Effector memory CD4-positive, alpha-beta T cell (primary cell): Measurements from ENCODE around the gene DOCK9.

Source experiments
- DNase-seq, 3 donors: peaks; one replicate each; pipeline ENCODE4 v3.0.0-alpha.2; 2020
- H3K27ac ChIP-seq: 2 replicates; pipeline ENCODE4 v1.7.0; 2013; ENCODE audit warnings: mild to moderate bottlenecking, low read length, moderate library complexity; ENCODE audit not compliant: insufficient read depth, poor library complexity, severe bottlenecking
- H3K27me3 ChIP-seq: replicated peaks from 2 replicates; pipeline ENCODE4 v1.7.0; 2013; ENCODE audit warnings: mild to moderate bottlenecking, low read length; ENCODE audit not compliant: insufficient read depth, control insufficient read depth, poor library complexity, severe bottlenecking
- H3K36me3 ChIP-seq: 2 replicates; pipeline ENCODE4 v1.7.0; 2013; ENCODE audit warnings: mild to moderate bottlenecking, low read length, moderate library complexity; ENCODE audit not compliant: control insufficient read depth, insufficient read depth
- H3K4me1 ChIP-seq: 2 replicates; pipeline ENCODE4 v1.7.0; 2013; ENCODE audit warnings: low read length, mild to moderate bottlenecking; ENCODE audit not compliant: control insufficient read depth, insufficient read depth, poor library complexity, severe bottlenecking
- H3K4me3 ChIP-seq: 2 replicates; pipeline ENCODE4 v1.7.0; 2013; ENCODE audit warnings: low read length, low read depth, mild to moderate bottlenecking; ENCODE audit not compliant: insufficient read depth, poor library complexity, severe bottlenecking
- H3K9me3 ChIP-seq: 2 replicates; pipeline ENCODE4 v1.7.0; 2013; ENCODE audit warnings: mild to moderate bottlenecking, low read length, moderate library complexity; ENCODE audit not compliant: control insufficient read depth

The DOCK9 gene

GRCh38 chr13:98787173-98787572, 190.7 kb downstream of the DOCK9 start:
- no peaks in the 10 kb centered on the region for H3K27me3 ChIP-seq
- no peak overlapping the region for H3K4me3 ChIP-seq
- no peaks in the 10 kb centered on the region for H3K9me3 ChIP-seq
- H3K27ac ChIP-seq = no peak overlapping the region
- no peaks in the 10 kb centered on the region for H3K4me1 ChIP-seq
- DNase-seq = no peak
- H3K36me3 ChIP-seq = no peaks in the 10 kb centered on the region

GRCh38 chr13:98786023-98786422, 191.8 kb downstream of the DOCK9 start:
- Histone ChIP-seq H3K9me3 (no peaks in the 10 kb centered on the region), H3K36me3 (no peaks in the 10 kb centered on the region), H3K27ac (no peak overlapping the region), H3K4me3 (no peak overlapping the region), H3K4me1 (no peaks in the 10 kb centered on the region), H3K27me3 (no peaks in the 10 kb centered on the region)
- DNase-seq = no peak

- no peak for DNase-seq
- H3K9me3 ChIP-seq = no peaks in the 10 kb centered on the region
- H3K27me3 ChIP-seq = no peaks in the 10 kb centered on the region
These were observed 192.5 kb downstream of the DOCK9 start for GRCh38 chr13:98785405-98785804.

GRCh38 chr13:98784666-98785065, 193.2 kb downstream of the DOCK9 start:
- no peaks in the 10 kb centered on the region for H3K9me3 ChIP-seq
- no peak overlapping the region for H3K27ac ChIP-seq
- no peaks in the 10 kb centered on the region for H3K36me3 ChIP-seq
- no peak for DNase-seq
- no peaks in the 10 kb centered on the region for H3K27me3 ChIP-seq
- H3K4me3 ChIP-seq = no peak overlapping the region
- H3K4me1 ChIP-seq = no peaks in the 10 kb centered on the region

More at GRCh38 chr13:98785405-98785804, 192.5 kb downstream of the DOCK9 start:
- Histone ChIP-seq H3K36me3 (no peaks in the 10 kb centered on the region), H3K4me1 (no peaks in the 10 kb centered on the region), H3K27ac (no peak overlapping the region), H3K4me3 (no peak overlapping the region)

GRCh38 chr13:98783856-98784478, 193.9 kb downstream of the DOCK9 start:
- no peak overlapping the region for H3K4me3 ChIP-seq
- no peak overlapping the region for H3K27ac ChIP-seq
- H3K4me1 ChIP-seq = no peaks in the 10 kb centered on the region
- no peaks in the 10 kb centered on the region for H3K27me3 ChIP-seq
- H3K9me3 ChIP-seq = no peaks in the 10 kb centered on the region
- H3K36me3 ChIP-seq = no peaks in the 10 kb centered on the region
- DNase-seq = no peak

GRCh38 chr13:98782654-98783053, 195.2 kb downstream of the DOCK9 start:
- no peak for DNase-seq
- no peaks in the 10 kb centered on the region for H3K27me3 ChIP-seq
- no peaks in the 10 kb centered on the region for H3K4me1 ChIP-seq
- no peak overlapping the region for H3K4me3 ChIP-seq
- H3K36me3 ChIP-seq = no peaks in the 10 kb centered on the region
- no peaks in the 10 kb centered on the region for H3K9me3 ChIP-seq
- H3K27ac ChIP-seq = no peak overlapping the region

GRCh38 chr13:98781905-98782304, 196.0 kb downstream of the DOCK9 start:
- no peak overlapping the region for H3K4me3 ChIP-seq
- H3K36me3 ChIP-seq = no peaks in the 10 kb centered on the region
- no peaks in the 10 kb centered on the region for H3K4me1 ChIP-seq
- H3K27ac ChIP-seq = no peak overlapping the region
- no peaks in the 10 kb centered on the region for H3K9me3 ChIP-seq
- DNase-seq = no peak
- no peaks in the 10 kb centered on the region for H3K27me3 ChIP-seq

- H3K27ac ChIP-seq = no peak overlapping the region
- no peaks in the 10 kb centered on the region for H3K36me3 ChIP-seq
- H3K27me3 ChIP-seq = no peaks in the 10 kb centered on the region
These were observed 196.4 kb downstream of the DOCK9 start for GRCh38 chr13:98781470-98781869.

GRCh38 chr13:98781045-98781444, 196.8 kb downstream of the DOCK9 start:
- Histone ChIP-seq H3K27me3 (no peaks in the 10 kb centered on the region), H3K4me1 (no peaks in the 10 kb centered on the region), H3K9me3 (no peaks in the 10 kb centered on the region), H3K27ac (no peak overlapping the region), H3K36me3 (no peaks in the 10 kb centered on the region), H3K4me3 (no peak overlapping the region)
- DNase-seq = no peak

More at GRCh38 chr13:98781470-98781869, 196.4 kb downstream of the DOCK9 start:
- Histone ChIP-seq H3K9me3 (no peaks in the 10 kb centered on the region), H3K4me1 (no peaks in the 10 kb centered on the region), H3K4me3 (no peak overlapping the region)
- no peak for DNase-seq

- no peak for DNase-seq
- Histone ChIP-seq H3K4me3 (no peak overlapping the region), H3K9me3 (no peaks in the 10 kb centered on the region)
These were observed 197.4 kb downstream of the DOCK9 start for GRCh38 chr13:98780451-98780850.

More at GRCh38 chr13:98780451-98780850, 197.4 kb downstream of the DOCK9 start:
- Histone ChIP-seq H3K36me3 (no peaks in the 10 kb centered on the region), H3K27ac (no peak overlapping the region), H3K27me3 (no peaks in the 10 kb centered on the region), H3K4me1 (no peaks in the 10 kb centered on the region)
